Fibroblast of lung (primary cell): ENCODE measurements around the gene SAP130.

Experiments
- EZH2 ChIP-seq: IDR thresholded peaks from 2 replicates; pipeline ENCODE4 v1.5.1; 2012; ENCODE audit warnings: low read length, control low read depth, mild to moderate bottlenecking; ENCODE audit errors: missing control alignments
- TF ChIP-seq, protein P1 (sequence below), 2 donors: IDR thresholded peaks in 1 of 2; conservative IDR thresholded peaks in 1 of 2; 1 replicate in 1 of 2; 2 replicates in 1 of 2; pipeline ENCODE4 v1.5.1; 2011 to 2012; ENCODE audit warnings: low read length in 2 of 2, control low read depth in 1 of 2, inconsistent platforms in 1 of 2, low read depth in 1 of 2, mild to moderate bottlenecking in 1 of 2

DNA sequence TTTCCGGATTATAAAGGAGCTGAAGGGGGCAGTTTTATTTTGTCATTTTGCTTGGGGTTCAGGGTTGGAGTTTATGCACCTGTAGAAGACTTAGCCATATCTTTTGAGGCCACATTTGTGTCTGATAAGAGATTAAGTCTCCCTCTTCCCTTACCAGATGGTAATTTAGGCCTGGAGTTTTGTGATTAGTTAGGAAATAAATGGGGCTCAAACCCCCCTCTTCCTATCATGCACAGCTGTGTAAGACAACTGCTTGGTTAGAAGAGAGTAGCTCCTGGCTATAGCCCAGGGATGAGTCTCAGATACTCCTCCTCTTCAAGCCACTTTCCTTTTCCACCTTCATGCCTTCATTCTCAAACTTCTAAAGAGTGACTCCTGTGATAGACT is 802 bp upstream of the SAP130 start:
- TF ChIP-seq EZH2, result no peak
- TF ChIP-seq, protein P1, sequence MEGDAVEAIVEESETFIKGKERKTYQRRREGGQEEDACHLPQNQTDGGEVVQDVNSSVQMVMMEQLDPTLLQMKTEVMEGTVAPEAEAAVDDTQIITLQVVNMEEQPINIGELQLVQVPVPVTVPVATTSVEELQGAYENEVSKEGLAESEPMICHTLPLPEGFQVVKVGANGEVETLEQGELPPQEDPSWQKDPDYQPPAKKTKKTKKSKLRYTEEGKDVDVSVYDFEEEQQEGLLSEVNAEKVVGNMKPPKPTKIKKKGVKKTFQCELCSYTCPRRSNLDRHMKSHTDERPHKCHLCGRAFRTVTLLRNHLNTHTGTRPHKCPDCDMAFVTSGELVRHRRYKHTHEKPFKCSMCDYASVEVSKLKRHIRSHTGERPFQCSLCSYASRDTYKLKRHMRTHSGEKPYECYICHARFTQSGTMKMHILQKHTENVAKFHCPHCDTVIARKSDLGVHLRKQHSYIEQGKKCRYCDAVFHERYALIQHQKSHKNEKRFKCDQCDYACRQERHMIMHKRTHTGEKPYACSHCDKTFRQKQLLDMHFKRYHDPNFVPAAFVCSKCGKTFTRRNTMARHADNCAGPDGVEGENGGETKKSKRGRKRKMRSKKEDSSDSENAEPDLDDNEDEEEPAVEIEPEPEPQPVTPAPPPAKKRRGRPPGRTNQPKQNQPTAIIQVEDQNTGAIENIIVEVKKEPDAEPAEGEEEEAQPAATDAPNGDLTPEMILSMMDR (conservative IDR thresholded peaks at IDR 0.05 in 1 of 2, IDR thresholded peaks at IDR 0.05 in 1 of 2; ENCODE audit: low read depth in 1 of 2, low read length in 2 of 2), result no peak
